CD8-positive, alpha-beta memory T cell (primary cell): ENCODE data around the gene AMH. TPM values are rescaled to one million over a fixed set of nuclear protein-coding genes. Genes with fewer than 3 reads are reported as not detected.

Experiments
- CTCF ChIA-PET: fragments of 350-600 bp; sonication (Branson Sonifier 250); formaldehyde crosslinking; loops from one replicate; lab custom pipeline; 2021; ENCODE audit warnings: antibody characterized with exemption; lab: Charles Lee
- POLR2A ChIA-PET: fragments of 350-600 bp; sonication (Branson Sonifier 250); formaldehyde crosslinking; loops from one replicate; lab custom pipeline; 2021; ENCODE audit warnings: antibody characterized with exemption; lab: Charles Lee
- DNase-seq, 5 donors: peaks; one replicate each; pipeline versions ENCODE4 v3.0.0 to v3.0.0-alpha.2; 2020 to 2022; ENCODE audit warnings: mixed read lengths in 1 of 5
- H3K27ac ChIP-seq: one replicate; pipeline ENCODE4 v1.7.0; 2013; ENCODE audit warnings: low read depth, mild to moderate bottlenecking, low read length, moderate library complexity
- H3K27me3 ChIP-seq: 2 replicates; pipeline ENCODE4 v1.7.0; 2013; ENCODE audit warnings: low read length, mild to moderate bottlenecking; ENCODE audit not compliant: insufficient read depth, poor library complexity, severe bottlenecking
- H3K36me3 ChIP-seq: 2 replicates; pipeline ENCODE4 v1.7.0; 2013; ENCODE audit warnings: mild to moderate bottlenecking, low read length, moderate library complexity; ENCODE audit not compliant: insufficient read depth
- H3K4me1 ChIP-seq: 2 replicates; pipeline ENCODE4 v1.7.0; 2013; ENCODE audit warnings: mild to moderate bottlenecking, low read length, moderate library complexity; ENCODE audit not compliant: insufficient read depth
- H3K4me3 ChIP-seq: 2 replicates; pipeline ENCODE4 v1.7.0; 2013; ENCODE audit warnings: mild to moderate bottlenecking, low read length
- H3K9me3 ChIP-seq: 2 replicates; pipeline ENCODE4 v1.7.0; 2013; ENCODE audit warnings: mild to moderate bottlenecking, low read length
- H3K27ac Mint-ChIP-seq, 8 donors: one replicate each; pipeline ENCODE4 v1.8.0; 2020 to 2021; ENCODE audit warnings: mixed read lengths in 8 of 8, mild to moderate bottlenecking in 6 of 8, inconsistent platforms in 3 of 8, moderate library complexity in 3 of 8
- H3K27me3 Mint-ChIP-seq, 2 donors: one replicate each; pipeline ENCODE4 v1.8.0; 2020 to 2021; ENCODE audit warnings: mixed read lengths in 2 of 2, mild to moderate bottlenecking in 1 of 2, moderate library complexity in 1 of 2
- H3K36me3 Mint-ChIP-seq, 3 donors: one replicate each; pipeline ENCODE4 v1.8.0; 2020 to 2021; ENCODE audit warnings: mixed read lengths in 3 of 3, inconsistent platforms in 1 of 3, mild to moderate bottlenecking in 1 of 3
- H3K4me1 Mint-ChIP-seq, 3 donors: one replicate each; pipeline ENCODE4 v1.8.0; 2020 to 2021; ENCODE audit warnings: mixed read lengths in 3 of 3, inconsistent platforms in 1 of 3, mild to moderate bottlenecking in 1 of 3
- H3K4me3 Mint-ChIP-seq, 7 donors: one replicate each; pipeline ENCODE4 v1.8.0; 2020 to 2021; ENCODE audit warnings: mixed read lengths in 7 of 7, mild to moderate bottlenecking in 6 of 7, moderate library complexity in 4 of 7, inconsistent platforms in 2 of 7
- H3K9me3 Mint-ChIP-seq, 5 donors: one replicate each; pipeline ENCODE4 v1.8.0; 2020 to 2022; ENCODE audit warnings: mixed read lengths in 5 of 5, mild to moderate bottlenecking in 3 of 5, moderate library complexity in 2 of 5, inconsistent platforms in 1 of 5
- polyA plus RNA-seq: library from polyadenylated mRNA; unstranded; fragments of 300-500 nt; fragmentation: Illumina TruSeq; gene quantifications from one replicate; pipeline ENCODE4 v1.2.3, GENCODE V29; 2021
- total RNA-seq, 2 experiments: library from RNA; stranded (reverse); gene quantifications; one replicate each; pipeline ENCODE4 v1.2.3, GENCODE V29; 2021

The AMH gene
- total and polyA plus RNA-seq, 3 experiments from 2014 or later: 5.9 to 7.4 TPM; not detected in 1

DNA sequence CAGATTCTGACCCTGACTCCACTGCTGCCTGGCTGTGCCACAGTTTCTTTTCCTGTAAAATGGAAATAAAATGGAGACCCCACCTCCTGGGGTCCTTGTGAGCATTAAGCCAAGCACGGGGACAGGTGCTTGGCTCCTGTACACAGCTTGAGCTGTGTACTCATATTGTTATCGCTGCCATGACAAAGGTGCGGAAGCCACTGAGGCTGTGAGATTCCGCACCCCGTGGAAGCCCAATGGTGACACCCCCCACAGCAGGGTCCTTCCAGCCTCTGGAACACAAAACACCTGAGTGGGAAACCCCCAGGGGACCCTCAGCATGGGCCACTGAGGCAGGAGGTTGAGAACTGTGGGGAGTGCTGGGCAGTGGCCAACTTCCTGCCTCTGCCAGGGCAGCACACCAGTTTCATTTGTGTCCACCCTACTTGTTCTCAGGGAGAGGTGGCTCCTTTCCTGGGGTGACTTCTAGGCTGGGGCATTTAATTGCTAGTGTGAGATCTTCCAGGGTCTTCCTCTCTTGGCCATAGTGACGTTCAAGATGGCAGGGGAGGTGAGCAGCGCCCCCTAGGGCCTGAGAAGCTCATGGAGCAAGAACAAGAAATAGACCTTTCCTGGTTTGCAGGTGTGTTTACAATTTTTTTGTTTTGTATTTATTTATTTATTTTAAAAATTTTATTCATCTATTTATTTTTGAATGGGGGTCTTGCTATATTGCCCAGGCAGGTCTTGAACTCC, 12.5 kb downstream of the AMH start:
- peaks cover 26 to 49% (median 28%) of the 10 kb centered on the region in 3 donors for H3K4me1 Mint-ChIP-seq
- H3K4me1 ChIP-seq: peaks cover 40% of the 10 kb centered on the region

DNA sequence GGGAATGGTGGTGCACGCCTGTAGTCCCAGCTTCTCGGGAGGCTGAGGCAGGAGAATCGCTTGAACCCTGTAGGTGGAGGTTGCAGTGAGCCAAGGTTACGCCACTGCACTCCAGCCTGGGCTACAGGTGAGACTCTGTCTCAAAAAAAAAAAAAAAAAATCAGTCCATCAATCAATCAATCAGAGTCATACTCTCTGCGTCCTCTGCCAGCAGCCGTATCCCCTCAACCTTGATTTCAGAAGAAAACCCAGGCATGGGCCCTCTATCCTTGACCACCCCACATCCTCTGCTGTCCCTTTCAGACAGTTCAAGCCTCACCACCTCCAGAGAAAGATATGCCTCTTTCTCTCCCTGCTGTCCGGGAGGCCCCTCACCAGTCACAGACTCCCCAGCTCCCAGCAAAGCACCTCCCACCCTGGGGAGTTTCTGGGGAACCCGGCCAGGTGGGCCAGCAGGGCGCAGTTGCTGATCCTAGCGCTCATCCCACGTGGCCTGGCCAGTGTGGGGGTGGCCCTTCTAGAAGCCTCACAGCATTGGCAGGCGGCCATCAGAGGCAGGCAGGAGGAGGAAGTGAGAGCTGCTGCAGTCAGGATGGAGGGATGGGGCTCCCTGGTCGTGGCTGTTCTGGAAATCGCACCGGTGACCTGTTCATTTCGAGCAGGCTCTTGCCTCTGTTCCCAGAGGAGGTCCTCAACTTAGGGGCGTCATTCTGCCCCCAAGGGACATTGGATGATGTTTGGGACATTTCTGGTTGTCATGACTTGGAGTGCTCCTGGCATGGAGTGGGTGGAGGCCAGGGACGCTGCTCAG, 17.3 kb downstream of the AMH start:
- peak overlapping the region; percentile 38 for H3K27ac ChIP-seq
- POLR2A ChIA-PET: interaction anchor here (0.7 kb wide), 1 partner anchor 1359 kb away, joined by 11 read pairs; no protein-coding TSS in a partner anchor

More for the DNA sequence above, 12.5 kb downstream of the AMH start:
- peak in 4 of 5 donors; percentile 44 to 71 (median 46) for DNase-seq
- H3K36me3 Mint-ChIP-seq: peaks cover 0 to 2% (median 0%) of the 10 kb centered on the region in 3 donors
- Histone ChIP-seq H3K4me3 (no peak overlapping the region), H3K27ac (no peak overlapping the region), H3K9me3 (no peaks in the 10 kb centered on the region), H3K27me3 (no peaks in the 10 kb centered on the region), H3K36me3 (no peaks in the 10 kb centered on the region)
- H3K4me3 Mint-ChIP-seq: peak overlapping the region in 6 of 7 donors; percentile 27 to 47 (median 36)
- ChIA-PET POLR2A (interaction anchor here (0.6 to 5.1 kb wide), 3 partner anchors 10 to 23 kb away, joined by 3 to 73 read pairs (median 4); no protein-coding TSS in a partner anchor), CTCF (interaction anchor here (0.7 to 7.1 kb wide), 6 partner anchors 9 to 26 kb away, joined by 3 to 61 read pairs (median 11); partner anchors contain the start of gene PLEKHJ1)
- no peaks in the 10 kb centered on the region for H3K27me3 Mint-ChIP-seq
- peak overlapping the region in 7 of 8 donors; percentile 42 to 91 (median 79) for H3K27ac Mint-ChIP-seq
- no peaks in the 10 kb centered on the region for H3K9me3 Mint-ChIP-seq

DNA sequence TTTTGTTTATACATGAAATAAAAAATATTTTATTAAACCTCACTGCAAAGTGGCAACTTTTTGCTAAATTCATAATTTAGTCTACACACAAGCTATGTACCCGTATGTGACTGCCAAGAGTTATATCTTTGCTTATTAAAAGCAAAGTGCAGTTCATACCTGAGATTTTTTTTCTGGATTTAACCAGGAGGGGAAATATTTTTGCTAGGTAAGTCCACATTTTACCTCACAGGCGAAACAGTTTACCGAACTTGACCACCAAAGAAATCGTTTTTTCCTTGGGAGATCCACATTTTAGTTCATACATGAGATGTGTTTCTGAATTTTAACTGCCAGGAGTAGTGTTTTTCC, 19.3 kb downstream of the AMH start:
- Mint-ChIP-seq H3K36me3 (peaks cover 0 to 30% (median 8%) of the 10 kb centered on the region in 3 donors), H3K9me3 (peaks cover 0 to 3% (median 0%) of the 10 kb centered on the region in 5 donors), H3K27me3 (peaks cover 0 to 7% of the 10 kb centered on the region in 2 donors), H3K4me1 (peaks cover 18 to 34% (median 19%) of the 10 kb centered on the region in 3 donors), H3K4me3 (peak overlapping the region; percentile 84 to 99 (median 92)), H3K27ac (peak overlapping the region in 4 of 8 donors; percentile 66 to 96 (median 84))
- H3K4me3 ChIP-seq: peak overlapping the region; percentile 68
- H3K36me3 ChIP-seq: peaks cover 13% of the 10 kb centered on the region
- H3K27me3 ChIP-seq: no peaks in the 10 kb centered on the region
- ChIA-PET CTCF (no interaction called here), POLR2A (interaction anchor here (4.6 to 7.8 kb wide), 2 partner anchors 16 to 30 kb away, joined by 21 to 67 read pairs; partner anchors contain the start of gene SF3A2)
- peak overlapping the region; percentile 62 for H3K27ac ChIP-seq
- no peaks in the 10 kb centered on the region for H3K9me3 ChIP-seq
- H3K4me1 ChIP-seq: peaks cover 32% of the 10 kb centered on the region
- no peak for DNase-seq

More for the DNA sequence above, 17.3 kb downstream of the AMH start:
- peak overlapping the region in 3 of 8 donors; percentile 11 to 84 (median 83) for H3K27ac Mint-ChIP-seq
- peaks cover 0 to 3% of the 10 kb centered on the region in 2 donors for H3K27me3 Mint-ChIP-seq
- Histone ChIP-seq H3K27me3 (no peaks in the 10 kb centered on the region), H3K4me1 (peaks cover 16% of the 10 kb centered on the region), H3K4me3 (no peak overlapping the region), H3K9me3 (no peaks in the 10 kb centered on the region), H3K36me3 (peaks cover 2% of the 10 kb centered on the region)
- no peak for DNase-seq
- H3K4me1 Mint-ChIP-seq: peaks cover 11 to 20% (median 12%) of the 10 kb centered on the region in 3 donors
- peak overlapping the region in 2 of 7 donors; percentile 13 to 54 for H3K4me3 Mint-ChIP-seq
- CTCF ChIA-PET: no interaction called here
- peaks cover 0 to 3% (median 0%) of the 10 kb centered on the region in 5 donors for H3K9me3 Mint-ChIP-seq
- H3K36me3 Mint-ChIP-seq: peaks cover 0 to 11% (median under 1%) of the 10 kb centered on the region in 3 donors

DNA sequence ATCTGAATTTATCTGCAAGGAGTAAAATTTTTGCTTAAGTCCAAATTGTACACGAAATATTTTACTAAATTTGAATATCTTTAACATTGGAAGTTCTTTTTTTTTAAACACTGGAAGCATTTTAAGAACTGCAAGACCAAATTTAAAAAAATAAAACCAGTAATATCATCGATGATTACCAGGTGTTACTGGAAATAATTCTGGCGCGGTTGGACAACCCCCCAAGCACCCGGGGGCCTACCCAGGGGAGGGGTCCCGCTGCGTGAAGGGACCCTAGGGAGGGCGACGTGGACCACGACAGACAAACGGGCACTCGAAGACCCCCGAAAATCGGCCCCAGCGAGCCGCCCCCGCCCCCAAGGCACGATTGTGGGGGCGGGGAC, 19.7 kb downstream of the AMH start:
- Histone ChIP-seq H3K4me1 (peaks cover 36% of the 10 kb centered on the region), H3K4me3 (peak overlapping the region; percentile 68), H3K9me3 (no peaks in the 10 kb centered on the region), H3K36me3 (peaks cover 13% of the 10 kb centered on the region), H3K27me3 (no peaks in the 10 kb centered on the region), H3K27ac (peak overlapping the region; percentile 62)
- H3K27me3 Mint-ChIP-seq: peaks cover 0 to 7% of the 10 kb centered on the region in 2 donors
- ChIA-PET CTCF (no interaction called here), POLR2A (interaction anchor here (4.6 to 7.8 kb wide), 2 partner anchors 17 to 30 kb away, joined by 21 to 67 read pairs; partner anchors contain the start of gene SF3A2)
- no peak for DNase-seq
- peaks cover 0 to 34% (median 8%) of the 10 kb centered on the region in 3 donors for H3K36me3 Mint-ChIP-seq
- peaks cover 0 to 3% (median 0%) of the 10 kb centered on the region in 5 donors for H3K9me3 Mint-ChIP-seq
- H3K4me1 Mint-ChIP-seq: peaks cover 22 to 38% (median 23%) of the 10 kb centered on the region in 3 donors
- H3K27ac Mint-ChIP-seq: peak overlapping the region in 6 of 8 donors; percentile 36 to 98 (median 84)
- H3K4me3 Mint-ChIP-seq: peak overlapping the region; percentile 84 to 99 (median 92)

DNA sequence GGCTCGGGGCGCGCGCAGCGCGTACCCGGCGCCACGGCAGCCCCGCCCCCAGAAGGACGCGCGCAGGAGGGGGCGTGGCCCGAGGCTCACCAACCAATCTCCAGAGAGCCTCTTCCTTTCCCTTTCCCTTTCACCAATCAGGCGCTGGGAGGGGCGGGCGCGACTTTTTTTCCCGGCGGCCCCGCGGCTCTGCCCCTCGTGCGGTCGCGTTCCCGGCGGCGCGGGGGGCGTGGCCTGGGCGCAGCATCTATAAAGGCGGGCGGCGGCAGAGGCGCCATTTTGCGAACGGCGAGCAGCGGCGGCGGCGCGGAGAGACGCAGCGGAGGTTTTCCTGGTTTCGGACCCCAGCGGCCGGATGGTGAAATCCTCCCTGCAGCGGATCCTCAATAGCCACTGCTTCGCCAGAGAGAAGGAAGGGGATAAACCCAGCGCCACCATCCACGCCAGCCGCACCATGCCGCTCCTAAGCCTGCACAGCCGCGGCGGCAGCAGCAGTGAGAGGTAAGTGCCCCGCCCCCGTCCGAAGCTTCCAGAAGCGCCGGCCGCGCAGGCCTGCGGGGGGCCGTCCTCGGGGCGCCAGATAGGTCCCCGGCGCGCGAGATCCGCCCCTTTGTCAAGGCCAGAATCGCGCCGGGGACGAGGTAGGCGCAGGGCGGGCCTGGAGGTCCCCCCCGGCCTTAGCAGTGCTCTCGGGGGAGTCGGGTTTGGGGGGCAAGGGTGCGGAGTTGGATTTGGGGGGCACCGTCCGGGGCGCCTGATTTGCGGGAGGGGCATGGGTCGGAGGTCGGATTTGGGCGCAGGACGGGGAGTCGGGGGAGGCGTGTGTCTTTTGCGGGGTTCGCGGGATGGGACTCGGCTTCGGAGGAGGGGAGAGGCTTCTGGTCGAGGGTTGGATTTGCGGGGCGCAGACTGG, 20.4 kb downstream of the AMH start:
- Histone ChIP-seq H3K4me3 (peak overlapping the region; percentile 86), H3K36me3 (peaks cover 13% of the 10 kb centered on the region), H3K9me3 (no peaks in the 10 kb centered on the region), H3K27me3 (no peaks in the 10 kb centered on the region), H3K4me1 (peaks cover 42% of the 10 kb centered on the region), H3K27ac (peak overlapping the region; percentile 89)
- peak overlapping the region; percentile 84 to 99 (median 92) for H3K4me3 Mint-ChIP-seq
- H3K9me3 Mint-ChIP-seq: peaks cover 0 to 3% (median 0%) of the 10 kb centered on the region in 5 donors
- ChIA-PET CTCF (interaction anchor here (1.2 to 6.8 kb wide), 5 partner anchors 9 to 35 kb away, joined by 5 to 70 read pairs (median 20); partner anchors contain the start of genes PLEKHJ1 and SF3A2), POLR2A (interaction anchor here (0.6 to 7.8 kb wide), 11 partner anchors 10 to 387 kb away, joined by 3 to 73 read pairs (median 5); partner anchors contain the start of genes AP3D1, GADD45B, JSRP1 and LSM7)
- peak; percentile 97 to 100 (median 99) for DNase-seq
- H3K27me3 Mint-ChIP-seq: peaks cover 0 to 7% of the 10 kb centered on the region in 2 donors
- peaks cover 28 to 44% (median 29%) of the 10 kb centered on the region in 3 donors for H3K4me1 Mint-ChIP-seq
- peaks cover 0 to 40% (median 8%) of the 10 kb centered on the region in 3 donors for H3K36me3 Mint-ChIP-seq
- peak overlapping the region; percentile 86 to 98 (median 90) for H3K27ac Mint-ChIP-seq

DNA sequence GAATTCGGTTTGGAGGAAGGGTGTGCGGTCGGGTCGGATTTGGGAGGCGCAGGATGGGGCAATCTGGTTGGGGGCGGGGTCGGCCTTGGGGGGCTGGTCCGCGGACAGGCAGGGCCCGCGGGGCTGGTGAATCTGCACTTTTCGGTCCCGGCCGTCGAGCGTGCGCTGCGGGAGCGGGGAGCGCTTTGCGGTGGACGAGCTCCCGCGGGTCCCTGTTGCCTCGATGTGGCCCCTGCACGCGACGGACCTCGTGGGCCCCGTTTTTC, 21.0 kb downstream of the AMH start:
- H3K27me3 Mint-ChIP-seq: peaks cover 0 to 7% of the 10 kb centered on the region in 2 donors
- no peaks in the 10 kb centered on the region for H3K27me3 ChIP-seq
- peaks cover 0 to 43% (median 8%) of the 10 kb centered on the region in 3 donors for H3K36me3 Mint-ChIP-seq
- H3K9me3 Mint-ChIP-seq: peaks cover 0 to 3% (median 0%) of the 10 kb centered on the region in 5 donors
- H3K4me3 ChIP-seq: peak overlapping the region; percentile 86
- H3K4me3 Mint-ChIP-seq: peak overlapping the region; percentile 84 to 99 (median 92)
- H3K4me1 ChIP-seq: peaks cover 45% of the 10 kb centered on the region
- H3K4me1 Mint-ChIP-seq: peaks cover 31 to 48% (median 31%) of the 10 kb centered on the region in 3 donors
- no peaks in the 10 kb centered on the region for H3K9me3 ChIP-seq
- H3K27ac Mint-ChIP-seq: peak overlapping the region; percentile 81 to 98 (median 90)
- DNase-seq: peak in 3 of 5 donors; percentile 28 to 65 (median 51)
- H3K27ac ChIP-seq: peak overlapping the region; percentile 89
- ChIA-PET POLR2A (interaction anchor here (0.9 to 7.8 kb wide), 10 partner anchors 10 to 388 kb away, joined by 3 to 73 read pairs (median 6); partner anchors contain the start of genes AP3D1, GADD45B, JSRP1 and LSM7), CTCF (interaction anchor here (1.2 to 6.8 kb wide), 5 partner anchors 10 to 35 kb away, joined by 5 to 70 read pairs (median 20); partner anchors contain the start of genes PLEKHJ1 and SF3A2)
- H3K36me3 ChIP-seq: peaks cover 13% of the 10 kb centered on the region
